HUES6 (cell line): ENCODE data around the gene PANK3.
A peak's percentile ranks its signal among the peaks of the same experiment; 100 is the strongest.
"Not testable (repeated sequence)": the region's sequence is repeated elsewhere in the genome, so short reads cannot be mapped to it uniquely, and the experiment has no call there.

Source experiments
- H3K27ac ChIP-seq: 2 replicates; pipeline ENCODE4 v1.7.0; 2013; ENCODE audit warnings: low read depth, mild to moderate bottlenecking, low read length, inconsistent platforms
- H3K27me3 ChIP-seq: 2 replicates; pipeline ENCODE4 v1.6.1; 2013; ENCODE audit warnings: low read length; ENCODE audit not compliant: control insufficient read depth, insufficient read depth
- H3K36me3 ChIP-seq: 2 replicates; pipeline ENCODE4 v1.6.1; 2013; ENCODE audit warnings: low read length; ENCODE audit not compliant: control insufficient read depth, insufficient read depth
- H3K4me1 ChIP-seq: 2 replicates; pipeline ENCODE4 v1.6.1; 2013; ENCODE audit warnings: low read length; ENCODE audit not compliant: control insufficient read depth, insufficient read depth
- H3K4me3 ChIP-seq: 2 replicates; pipeline ENCODE4 v1.5.1; 2013; ENCODE audit warnings: low read depth, low read length
- H3K9ac ChIP-seq: one replicate; pipeline ENCODE4 v1.6.1; 2013; ENCODE audit warnings: mild to moderate bottlenecking, low read length
- H3K9me3 ChIP-seq: 2 replicates; pipeline ENCODE4 v1.6.1; 2013; ENCODE audit warnings: low read depth, low read length; ENCODE audit not compliant: control insufficient read depth, insufficient read depth

PANK3 gene

DNA sequence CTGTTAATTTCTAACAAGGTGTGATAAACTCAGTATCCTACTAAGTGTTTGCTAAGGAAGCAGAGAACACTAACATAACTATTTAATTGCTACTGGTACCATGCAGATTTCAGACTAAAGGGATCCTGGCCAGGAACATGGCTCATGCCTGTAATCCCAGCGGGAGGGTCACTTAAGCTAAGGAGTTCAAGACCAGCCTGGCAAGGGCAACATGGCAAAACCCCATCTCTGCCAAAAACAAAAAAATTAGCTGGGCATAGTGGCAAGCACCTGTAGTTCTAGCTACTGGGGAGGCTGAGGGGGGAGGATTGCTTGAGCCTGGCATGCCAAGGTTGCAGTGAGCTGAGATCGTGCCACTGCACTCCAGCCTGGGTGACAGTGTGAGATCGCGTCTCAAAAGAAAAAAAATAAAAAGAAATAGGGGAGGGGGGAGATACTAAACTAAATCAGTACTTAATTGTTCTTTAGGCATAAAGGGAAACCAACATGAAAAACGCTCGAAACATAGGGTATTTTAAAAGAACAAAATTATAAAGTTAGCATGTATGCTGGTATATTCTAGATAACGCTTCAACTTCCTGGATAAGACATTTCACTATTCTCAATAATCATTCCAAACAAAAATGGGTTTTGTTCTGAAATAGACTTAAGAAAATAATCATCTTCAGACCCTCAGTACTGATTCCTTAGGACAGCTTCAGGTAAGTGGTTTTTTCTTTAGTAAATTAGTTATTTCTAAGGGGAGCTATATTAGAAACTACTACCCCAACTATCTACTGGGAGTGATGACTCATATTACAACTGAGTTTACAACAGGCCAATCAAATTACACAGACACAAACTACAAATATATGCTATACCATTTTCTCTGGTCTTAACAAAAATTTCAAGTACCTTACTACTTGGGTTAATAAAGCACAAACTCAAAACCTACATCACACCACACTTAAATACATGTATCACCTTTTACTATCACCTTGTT lies 3.5 kb downstream of the PANK3 start:
- 0 out of 2 replicates have a peak overlapping the region, but pooled peaks have one; percentile 27 for H3K4me3 ChIP-seq
- H3K4me1 ChIP-seq: peaks cover 19% of the 10 kb centered on the region
- H3K9ac ChIP-seq: no peak overlapping the region
- H3K36me3 ChIP-seq: peaks cover 13% of the 10 kb centered on the region; the same call in 1 of the 2 replicates
- H3K27ac ChIP-seq: no peak overlapping the region
- H3K27me3 ChIP-seq: no peaks in the 10 kb centered on the region
- no peaks in the 10 kb centered on the region; the same call in 1 of the 2 replicates for H3K9me3 ChIP-seq

DNA sequence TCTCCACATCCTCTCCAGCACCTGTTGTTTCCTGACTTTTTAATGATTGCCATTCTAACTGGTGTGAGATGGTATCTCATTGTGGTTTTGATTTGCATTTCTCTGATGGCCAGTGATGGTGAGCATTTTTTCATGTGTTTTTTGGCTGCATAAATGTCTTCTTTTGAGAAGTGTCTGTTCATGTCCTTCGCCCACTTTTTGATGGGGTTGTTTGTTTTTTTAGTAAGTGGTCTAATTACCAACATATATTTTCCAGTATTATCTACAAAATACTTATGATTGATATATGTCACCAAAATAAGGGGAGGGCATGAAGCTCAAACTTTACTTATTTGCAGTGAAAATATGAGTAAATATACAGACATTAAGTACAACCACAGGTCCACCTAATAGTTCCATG lies 5.0 kb downstream of the PANK3 start:
- Histone ChIP-seq H3K36me3 (peaks cover 15% of the 10 kb centered on the region; the same call in 1 of the 2 replicates), H3K4me1 (peaks cover 10% of the 10 kb centered on the region)
- H3K27me3 ChIP-seq, H3K9ac ChIP-seq, H3K27ac ChIP-seq, H3K4me3 ChIP-seq, H3K9me3 ChIP-seq: not testable (repeated sequence)

DNA sequence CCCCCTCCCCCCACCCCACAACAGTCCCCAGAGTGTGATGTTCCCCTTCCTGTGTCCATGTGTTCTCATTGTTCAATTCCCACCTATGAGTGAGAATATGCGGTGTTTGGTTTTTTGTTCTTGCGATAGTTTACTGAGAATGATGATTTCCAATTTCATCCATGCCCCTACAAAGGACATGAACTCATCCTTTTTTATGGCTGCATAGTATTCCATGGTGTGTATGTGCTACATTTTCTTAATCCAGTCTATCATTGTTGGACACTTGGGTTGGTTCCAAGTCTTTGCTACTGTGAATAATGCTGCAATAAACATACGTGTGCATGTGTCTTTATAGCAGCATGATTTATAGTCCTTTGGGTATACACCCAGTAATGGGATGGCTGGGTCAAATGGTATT lies 5.5 kb downstream of the PANK3 start:
- H3K9ac ChIP-seq: not testable (repeated sequence)

DNA sequence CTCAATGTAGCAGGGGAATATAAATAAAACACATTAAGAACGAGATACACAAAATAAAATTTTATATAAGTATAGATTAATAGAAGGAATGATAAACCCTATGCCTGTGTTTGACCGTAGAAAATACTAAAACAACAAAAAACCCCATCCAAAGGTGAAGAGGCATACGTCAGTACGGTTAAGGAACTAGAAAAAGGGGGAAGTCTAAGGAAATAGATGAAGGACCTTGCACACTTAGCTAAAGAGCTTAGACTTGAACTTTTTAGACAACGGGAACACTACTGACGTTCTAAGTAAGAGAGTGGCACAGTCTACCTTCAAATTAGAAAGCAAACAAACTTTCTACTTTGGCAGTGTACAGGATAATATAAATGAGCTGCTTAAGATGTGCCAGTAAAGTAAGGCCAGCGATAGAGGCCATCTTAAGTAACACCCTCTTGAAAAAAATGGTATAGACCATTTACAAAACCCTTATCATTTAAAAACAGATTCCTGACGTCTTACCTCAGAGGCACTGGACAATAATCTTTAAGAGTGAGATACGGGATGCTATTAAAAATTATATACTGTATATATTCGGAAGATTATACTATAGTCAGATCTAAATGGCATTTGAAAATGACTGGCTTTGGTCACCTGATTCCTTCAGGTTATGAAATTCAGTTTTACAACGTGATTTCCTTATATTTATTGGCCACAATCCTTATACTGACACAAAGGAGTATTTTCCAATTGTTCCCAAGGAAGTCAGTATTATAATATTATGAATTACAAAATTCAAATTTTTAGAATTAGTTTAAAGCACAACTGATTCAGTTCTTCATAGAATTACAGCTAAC lies 8.5 kb downstream of the PANK3 start:
- no peaks in the 10 kb centered on the region; the same call in 1 of the 2 replicates for H3K9me3 ChIP-seq
- peaks cover 3% of the 10 kb centered on the region; the same call in 1 of the 2 replicates for H3K4me1 ChIP-seq
- H3K36me3 ChIP-seq: peaks cover 44% of the 10 kb centered on the region
- no peak overlapping the region for H3K9ac ChIP-seq
- no peaks in the 10 kb centered on the region for H3K27me3 ChIP-seq
- H3K4me3 ChIP-seq: no peak overlapping the region
- no peak overlapping the region for H3K27ac ChIP-seq

More for the DNA sequence above, 5.5 kb downstream of the PANK3 start:
- not testable (repeated sequence) for H3K4me3 ChIP-seq, H3K27me3 ChIP-seq, H3K27ac ChIP-seq, H3K9me3 ChIP-seq
- Histone ChIP-seq H3K4me1 (peaks cover 10% of the 10 kb centered on the region), H3K36me3 (peaks cover 15% of the 10 kb centered on the region)

DNA sequence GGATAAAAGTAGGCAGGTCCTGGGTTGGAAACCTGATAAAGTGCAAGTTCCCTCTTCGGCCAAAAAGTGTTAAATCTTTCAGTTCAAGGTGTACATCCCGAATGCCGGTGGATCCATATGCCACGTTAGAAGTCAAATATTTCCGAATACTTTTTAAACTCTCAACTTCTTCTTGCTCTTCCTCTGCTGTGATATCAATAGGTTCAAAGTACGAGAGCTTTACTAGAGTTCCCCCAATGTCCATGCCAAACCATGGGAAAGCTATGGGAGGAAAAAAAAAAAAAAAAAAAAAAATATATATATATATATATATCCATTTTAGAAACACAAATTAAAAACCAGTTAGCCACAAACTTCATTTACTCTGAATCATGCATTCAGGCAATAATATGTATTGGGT lies 10.4 kb downstream of the PANK3 start:
- Histone ChIP-seq H3K27ac (no peak overlapping the region), H3K4me1 (no peaks in the 10 kb centered on the region), H3K4me3 (no peak overlapping the region), H3K27me3 (no peaks in the 10 kb centered on the region), H3K9ac (no peak overlapping the region), H3K9me3 (no peaks in the 10 kb centered on the region), H3K36me3 (peaks cover 50% of the 10 kb centered on the region)

DNA sequence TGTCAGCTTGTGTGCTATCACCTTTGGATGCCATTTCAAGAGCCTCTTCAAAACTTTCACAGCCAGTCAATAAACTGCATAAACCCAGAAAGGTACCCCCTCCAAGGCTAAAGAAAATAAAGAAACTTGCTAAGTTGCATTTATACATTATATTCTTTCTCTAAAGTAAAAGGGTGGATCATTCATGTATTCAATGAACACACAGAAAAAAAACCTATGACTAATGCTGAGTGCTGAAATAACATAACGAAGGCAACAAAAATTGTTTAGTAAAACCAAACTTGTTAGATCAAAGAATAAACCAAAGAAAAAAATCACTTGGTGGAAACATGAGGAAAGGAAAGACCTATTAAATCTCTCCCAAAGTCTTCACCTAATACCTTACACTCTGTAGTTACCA lies 15.2 kb downstream of the PANK3 start:
- Histone ChIP-seq H3K9me3 (no peaks in the 10 kb centered on the region), H3K27ac (no peak overlapping the region), H3K4me3 (no peak overlapping the region), H3K36me3 (peaks cover 93% of the 10 kb centered on the region), H3K27me3 (no peaks in the 10 kb centered on the region), H3K9ac (no peak overlapping the region), H3K4me1 (no peaks in the 10 kb centered on the region)

DNA sequence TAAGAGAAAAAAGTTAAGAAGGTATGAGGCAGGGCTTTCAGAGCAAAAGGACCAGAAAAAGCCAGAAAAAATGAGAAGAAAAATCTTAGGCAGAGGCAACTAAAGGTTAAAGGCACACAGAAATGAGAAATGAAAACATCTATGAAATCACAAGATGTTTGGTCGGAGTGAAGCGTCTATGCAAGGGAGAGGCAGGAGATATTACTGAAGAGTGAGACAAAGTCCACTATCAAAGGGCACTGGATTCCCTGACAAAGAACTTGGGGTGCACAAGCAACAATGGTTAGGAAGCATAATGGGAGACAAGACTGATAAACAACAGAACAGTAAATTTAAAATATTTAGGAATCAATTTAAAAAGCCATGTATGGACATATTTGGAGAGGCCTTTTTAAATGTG lies 16.9 kb downstream of the PANK3 start:
- no peak overlapping the region for H3K9ac ChIP-seq
- peaks cover 95% of the 10 kb centered on the region for H3K36me3 ChIP-seq
- no peaks in the 10 kb centered on the region for H3K9me3 ChIP-seq
- no peak overlapping the region for H3K4me3 ChIP-seq
- no peaks in the 10 kb centered on the region for H3K4me1 ChIP-seq
- no peaks in the 10 kb centered on the region for H3K27me3 ChIP-seq
- no peak overlapping the region for H3K27ac ChIP-seq

DNA sequence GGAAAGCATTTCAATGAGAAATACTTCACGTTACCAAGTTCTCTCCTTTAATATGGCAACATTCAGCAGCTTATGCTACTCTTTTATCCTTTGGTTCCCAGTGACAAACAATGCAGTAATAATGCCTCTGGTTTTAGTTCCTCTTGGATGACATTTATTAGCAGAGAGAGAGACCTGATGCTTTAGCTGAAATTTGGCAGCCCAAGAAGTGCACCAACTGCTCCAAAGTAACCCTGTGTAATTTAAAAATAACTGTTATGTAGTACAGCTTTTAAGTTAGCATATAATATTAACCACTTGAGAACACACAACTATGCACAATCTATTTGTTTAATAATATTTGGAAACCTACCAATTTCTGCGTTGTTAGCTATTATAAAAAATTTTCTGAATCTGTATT lies 21.8 kb downstream of the PANK3 start:
- Histone ChIP-seq H3K4me3 (no peak overlapping the region), H3K27ac (no peak overlapping the region), H3K4me1 (no peaks in the 10 kb centered on the region), H3K27me3 (no peaks in the 10 kb centered on the region), H3K9ac (no peak overlapping the region), H3K9me3 (no peaks in the 10 kb centered on the region), H3K36me3 (peaks cover 94% of the 10 kb centered on the region)

DNA sequence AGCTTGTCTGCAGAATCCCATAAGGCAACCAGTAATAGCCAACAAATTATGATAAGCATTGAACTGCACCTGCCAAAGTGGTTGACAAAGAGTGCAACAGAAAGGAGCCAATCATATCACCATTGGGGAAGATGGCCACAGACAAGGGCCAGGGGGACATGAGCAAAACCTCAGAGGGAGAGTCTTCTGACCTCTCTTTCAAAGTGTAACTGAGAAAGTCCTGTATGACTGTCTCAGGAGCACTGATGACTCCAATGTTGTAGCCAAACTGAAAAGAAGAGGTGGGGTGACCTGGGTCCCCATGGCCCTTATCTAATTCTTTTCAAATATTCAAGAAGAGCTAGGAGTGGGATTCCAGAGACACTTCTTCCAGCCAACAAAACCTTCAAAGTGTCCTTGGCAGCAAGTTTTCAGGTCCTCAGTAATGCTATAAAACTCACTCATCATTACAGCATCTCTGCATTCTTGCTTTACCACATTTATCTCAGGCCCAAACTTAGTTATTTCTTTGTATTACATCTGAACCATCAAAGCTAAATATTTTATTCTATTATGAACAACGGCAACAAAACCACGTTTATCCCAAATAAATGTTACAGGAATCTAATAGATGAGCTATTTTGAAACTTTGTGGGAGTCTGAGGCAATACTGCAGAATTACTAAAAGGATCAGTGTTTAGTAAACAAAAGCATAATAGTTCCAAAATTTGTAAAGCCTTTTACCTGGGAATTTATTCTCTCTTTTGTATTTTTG lies 25.6 kb downstream of the PANK3 start:
- Histone ChIP-seq H3K27ac (no peak overlapping the region), H3K4me1 (no peaks in the 10 kb centered on the region), H3K27me3 (no peaks in the 10 kb centered on the region), H3K36me3 (peaks cover 79% of the 10 kb centered on the region), H3K4me3 (no peak overlapping the region), H3K9me3 (no peaks in the 10 kb centered on the region), H3K9ac (no peak overlapping the region)

DNA sequence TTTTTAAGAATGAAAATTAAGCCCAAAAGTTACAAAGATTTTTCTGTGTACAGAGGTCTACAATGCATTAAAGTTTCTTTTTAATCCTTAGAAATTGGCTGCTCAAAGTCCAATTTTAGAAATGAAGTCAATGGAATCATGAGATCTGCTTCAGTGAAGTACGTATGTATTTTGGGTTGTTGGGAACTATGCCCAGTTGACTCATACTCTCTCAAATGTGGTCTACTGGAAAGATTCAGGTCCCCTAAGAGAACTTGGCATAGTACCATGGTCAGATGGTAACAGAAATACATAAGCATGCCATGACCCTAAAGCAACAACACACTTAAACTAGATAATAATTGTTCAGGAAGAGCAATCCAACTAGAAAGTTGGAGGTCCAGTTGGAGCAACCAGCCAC lies 27.0 kb downstream of the PANK3 start:
- H3K27me3 ChIP-seq: no peaks in the 10 kb centered on the region
- peaks cover 71% of the 10 kb centered on the region for H3K36me3 ChIP-seq
- no peaks in the 10 kb centered on the region for H3K9me3 ChIP-seq
- H3K4me3 ChIP-seq: no peak overlapping the region
- no peak overlapping the region for H3K27ac ChIP-seq
- no peaks in the 10 kb centered on the region for H3K4me1 ChIP-seq
- no peak overlapping the region for H3K9ac ChIP-seq
